ENCODE results near the gene AGBL1.

- TF ChIP-seq REST (IDR thresholded peaks at IDR 0.05) (no peak), CTCF (IDR thresholded peaks at IDR 0.05) (no peak), FOXS1 (CRISPR knock-in tag; IDR thresholded peaks at IDR 0.05) (no peak), MAZ (IDR thresholded peaks at IDR 0.05; ENCODE audit: borderline replicate concordance, low read depth, low read length) (no peak), GATA3 (IDR thresholded peaks at IDR 0.05; ENCODE audit: borderline replicate concordance) (no peak), TP53 (CRISPR knock-in tag; IDR thresholded peaks at IDR 0.05) (no peak), JUNB (IDR thresholded peaks at IDR 0.05) (no peak), USF2 (IDR thresholded peaks at IDR 0.05) (no peak)
Measured at GRCh38 chr15:86555098-86555497, 475.4 kb downstream of the AGBL1 start.

Data from A549 (cell line).